ENCODE measurements around the gene PLA2G4B.

Gene PLA2G4B

GRCh38 chr15:41814534-41814933 is 24.1 kb upstream of the PLA2G4B start:
- no peak overlapping the region for H3K4me3 ChIP-seq (ENCODE audit: low read depth, low read length)
- no peak for TF ChIP-seq CTCF (IDR thresholded peaks at IDR 0.05; ENCODE audit: borderline replicate concordance, insufficient read depth, low read depth, low read length)

GRCh38 chr15:41816788-41817187 is 21.9 kb upstream of the PLA2G4B start:
- no peak overlapping the region for H3K4me3 ChIP-seq (ENCODE audit: low read depth, low read length)
- no peak for TF ChIP-seq CTCF (IDR thresholded peaks at IDR 0.05; ENCODE audit: borderline replicate concordance, insufficient read depth, low read depth, low read length)

- TF ChIP-seq CTCF (IDR thresholded peaks at IDR 0.05; ENCODE audit: borderline replicate concordance, insufficient read depth, low read depth, low read length): no peak
- no peak overlapping the region for H3K4me3 ChIP-seq (ENCODE audit: low read depth, low read length)
Observed at GRCh38 chr15:41817327-41817726, 21.3 kb upstream of the PLA2G4B start.

GRCh38 chr15:41817781-41818180 is 20.9 kb upstream of the PLA2G4B start:
- H3K4me3 ChIP-seq (ENCODE audit: low read depth, low read length): no peak overlapping the region
- no peak for TF ChIP-seq CTCF (IDR thresholded peaks at IDR 0.05; ENCODE audit: borderline replicate concordance, insufficient read depth, low read depth, low read length)

- TF ChIP-seq CTCF (IDR thresholded peaks at IDR 0.05; ENCODE audit: borderline replicate concordance, insufficient read depth, low read depth, low read length): no peak
- H3K4me3 ChIP-seq (ENCODE audit: low read depth, low read length): no peak overlapping the region
Observed at GRCh38 chr15:41819455-41820050, 19.1 kb upstream of the PLA2G4B start.

- H3K4me3 ChIP-seq (ENCODE audit: low read depth, low read length): no peak overlapping the region
- TF ChIP-seq CTCF (IDR thresholded peaks at IDR 0.05; ENCODE audit: borderline replicate concordance, insufficient read depth, low read depth, low read length): no peak
Observed at GRCh38 chr15:41820791-41821423, 17.7 kb upstream of the PLA2G4B start.

GRCh38 chr15:41821831-41822230 is 16.8 kb upstream of the PLA2G4B start:
- TF ChIP-seq CTCF (IDR thresholded peaks at IDR 0.05; ENCODE audit: borderline replicate concordance, insufficient read depth, low read depth, low read length): no peak
- no peak overlapping the region for H3K4me3 ChIP-seq (ENCODE audit: low read depth, low read length)
